ENCODE results near the gene CKB.
"Not testable (repeated sequence)": the region's sequence is repeated elsewhere in the genome, so short reads cannot be mapped to it uniquely, and the experiment has no call there.

CKB gene

GRCh38 chr14:103519043-103519836 is 3.4 kb downstream of the CKB start:
- no peaks in the 10 kb centered on the region for H3K36me3 Mint-ChIP-seq (ENCODE audit: low read depth)
- peaks cover 9% of the 10 kb centered on the region for H3K4me1 Mint-ChIP-seq (ENCODE audit: low read depth)
- H3K9me3 Mint-ChIP-seq: no peaks in the 10 kb centered on the region
- no peak for DNase-seq (ENCODE audit: low spot score)
- H3K27me3 Mint-ChIP-seq (ENCODE audit: low read depth): peaks cover 13% of the 10 kb centered on the region
- no peak overlapping the region for H3K27ac Mint-ChIP-seq
- peak overlapping the region; percentile 45 for H3K4me3 Mint-ChIP-seq

- H3K27ac Mint-ChIP-seq: no peak overlapping the region
- no peaks in the 10 kb centered on the region for H3K9me3 Mint-ChIP-seq
- no peak for DNase-seq (ENCODE audit: low spot score)
- H3K4me1 Mint-ChIP-seq (ENCODE audit: low read depth): peaks cover 9% of the 10 kb centered on the region
- no peak overlapping the region for H3K4me3 Mint-ChIP-seq
- no peaks in the 10 kb centered on the region for H3K36me3 Mint-ChIP-seq (ENCODE audit: low read depth)
- H3K27me3 Mint-ChIP-seq (ENCODE audit: low read depth): peaks cover 6% of the 10 kb centered on the region
Observed at GRCh38 chr14:103518422-103519042, 4.1 kb downstream of the CKB start.

GRCh38 chr14:103517721-103518421 is 4.8 kb downstream of the CKB start:
- Mint-ChIP-seq H3K9me3 (no peaks in the 10 kb centered on the region), H3K36me3 (ENCODE audit: low read depth) (no peaks in the 10 kb centered on the region), H3K27me3 (ENCODE audit: low read depth) (peaks cover 2% of the 10 kb centered on the region), H3K4me3 (no peak overlapping the region), H3K4me1 (ENCODE audit: low read depth) (peaks cover 9% of the 10 kb centered on the region), H3K27ac (no peak overlapping the region)
- DNase-seq (ENCODE audit: low spot score): no peak

- Mint-ChIP-seq H3K36me3 (ENCODE audit: low read depth) (peaks cover 3% of the 10 kb centered on the region), H3K9me3 (no peaks in the 10 kb centered on the region), H3K4me3 (no peak overlapping the region), H3K4me1 (ENCODE audit: low read depth) (peaks cover 9% of the 10 kb centered on the region), H3K27ac (no peak overlapping the region), H3K27me3 (ENCODE audit: low read depth) (peaks cover 2% of the 10 kb centered on the region)
- DNase-seq (ENCODE audit: low spot score): no peak
Observed at GRCh38 chr14:103517174-103517566, 5.5 kb downstream of the CKB start.

GRCh38 chr14:103516426-103517173 is 6.0 kb downstream of the CKB start:
- Mint-ChIP-seq H3K27ac (no peak overlapping the region), H3K9me3 (no peaks in the 10 kb centered on the region), H3K4me1 (ENCODE audit: low read depth) (peaks cover 9% of the 10 kb centered on the region), H3K27me3 (ENCODE audit: low read depth) (peaks cover 2% of the 10 kb centered on the region), H3K4me3 (no peak overlapping the region), H3K36me3 (ENCODE audit: low read depth) (peaks cover 3% of the 10 kb centered on the region)
- no peak for DNase-seq (ENCODE audit: low spot score)

GRCh38 chr14:103514596-103515421 is 7.8 kb downstream of the CKB start:
- H3K4me3 Mint-ChIP-seq: no peak overlapping the region
- peaks cover 3% of the 10 kb centered on the region for H3K36me3 Mint-ChIP-seq (ENCODE audit: low read depth)
- H3K27me3 Mint-ChIP-seq (ENCODE audit: low read depth): no peaks in the 10 kb centered on the region
- H3K9me3 Mint-ChIP-seq: no peaks in the 10 kb centered on the region
- H3K4me1 Mint-ChIP-seq (ENCODE audit: low read depth): peaks cover 9% of the 10 kb centered on the region
- H3K27ac Mint-ChIP-seq: no peak overlapping the region
- DNase-seq (ENCODE audit: low spot score): no peak

- DNase-seq (ENCODE audit: low spot score): no peak
- Mint-ChIP-seq H3K27me3 (ENCODE audit: low read depth) (no peaks in the 10 kb centered on the region), H3K36me3 (ENCODE audit: low read depth) (peaks cover 3% of the 10 kb centered on the region), H3K4me3 (no peak overlapping the region), H3K9me3 (no peaks in the 10 kb centered on the region), H3K27ac (no peak overlapping the region), H3K4me1 (ENCODE audit: low read depth) (no peaks in the 10 kb centered on the region)
Observed at GRCh38 chr14:103512701-103513611, 9.7 kb downstream of the CKB start.

- H3K27ac Mint-ChIP-seq; H3K27me3 Mint-ChIP-seq (ENCODE audit: low read depth); H3K9me3 Mint-ChIP-seq; H3K4me1 Mint-ChIP-seq (ENCODE audit: low read depth); DNase-seq (ENCODE audit: low spot score); H3K36me3 Mint-ChIP-seq (ENCODE audit: low read depth); H3K4me3 Mint-ChIP-seq: not testable (repeated sequence)
Observed at GRCh38 chr14:103512180-103512579, 10.4 kb downstream of the CKB start.

GRCh38 chr14:103510724-103511693 is 11.6 kb downstream of the CKB start:
- Mint-ChIP-seq H3K4me1 (ENCODE audit: low read depth) (no peaks in the 10 kb centered on the region), H3K27me3 (ENCODE audit: low read depth) (no peaks in the 10 kb centered on the region), H3K27ac (no peak overlapping the region), H3K36me3 (ENCODE audit: low read depth) (peaks cover 7% of the 10 kb centered on the region), H3K4me3 (no peak overlapping the region), H3K9me3 (no peaks in the 10 kb centered on the region)
- DNase-seq (ENCODE audit: low spot score): no peak

- Mint-ChIP-seq H3K4me1 (ENCODE audit: low read depth) (no peaks in the 10 kb centered on the region), H3K4me3 (no peak overlapping the region), H3K27ac (no peak overlapping the region), H3K36me3 (ENCODE audit: low read depth) (peaks cover 11% of the 10 kb centered on the region), H3K27me3 (ENCODE audit: low read depth) (no peaks in the 10 kb centered on the region), H3K9me3 (no peaks in the 10 kb centered on the region)
- DNase-seq (ENCODE audit: low spot score): no peak
Observed at GRCh38 chr14:103509864-103510723, 12.5 kb downstream of the CKB start.

All from T-helper 2 cell treated with Interferon-gamma antibody and Interleukin-4, amounts not matched to agents 5 μg/mL and 100 μg/mL, for 36 hours (primary cell).